Parathyroid adenoma (tissue), 2 donors: ENCODE results near the gene CRTAP.
A peak's percentile ranks its signal among the peaks of the same experiment; 100 is the strongest.

Experiments
- H2AFZ ChIP-seq: fragments of 300-600 bp; sonication (generic); one replicate; pipeline ENCODE4 v1.7.0; 2017; ENCODE audit warnings: antibody characterized with exemption, mild to moderate bottlenecking
- H3K27ac ChIP-seq: fragments of 300-600 bp; sonication (generic); one replicate; pipeline ENCODE4 v1.7.0; 2017
- H3K27me3 ChIP-seq: fragments of 300-600 bp; sonication (generic); one replicate; pipeline ENCODE4 v1.7.0; 2017; ENCODE audit warnings: low read length; ENCODE audit not compliant: control insufficient read depth, insufficient read depth
- H3K36me3 ChIP-seq: fragments of 300-600 bp; sonication (generic); one replicate; pipeline ENCODE4 v1.7.0; 2017; ENCODE audit warnings: low read length; ENCODE audit not compliant: control insufficient read depth, insufficient read depth
- H3K4me1 ChIP-seq: fragments of 300-600 bp; sonication (generic); one replicate; pipeline ENCODE4 v1.7.0; 2017; ENCODE audit warnings: control low read depth
- H3K4me2 ChIP-seq: fragments of 300-600 bp; sonication (generic); one replicate; pipeline ENCODE4 v1.7.0; 2017; ENCODE audit warnings: low read length
- H3K4me3 ChIP-seq: fragments of 300-600 bp; sonication (generic); one replicate; pipeline ENCODE4 v1.7.0; 2017; ENCODE audit warnings: low read depth, low read length
- H3K79me2 ChIP-seq: fragments of 300-600 bp; sonication (generic); one replicate; pipeline ENCODE4 v1.7.0; 2017; ENCODE audit warnings: control low read depth
- H3K9ac ChIP-seq: fragments of 300-600 bp; sonication (generic); one replicate; pipeline ENCODE4 v1.7.0; 2017; ENCODE audit warnings: mild to moderate bottlenecking
- H3K9me3 ChIP-seq: fragments of 300-600 bp; sonication (generic); one replicate; pipeline ENCODE4 v1.7.0; 2017; ENCODE audit warnings: low read length; ENCODE audit not compliant: control insufficient read depth
- TF ChIP-seq, protein P1 (sequence below): fragments of 300-600 bp; sonication (generic); IDR thresholded peaks from one replicate; pipeline ENCODE4 v1.7.0; 2017; ENCODE audit warnings: antibody characterized with exemption, mild to moderate bottlenecking
- donor health status: primary hyperparathyroidism.

CRTAP gene

DNA sequence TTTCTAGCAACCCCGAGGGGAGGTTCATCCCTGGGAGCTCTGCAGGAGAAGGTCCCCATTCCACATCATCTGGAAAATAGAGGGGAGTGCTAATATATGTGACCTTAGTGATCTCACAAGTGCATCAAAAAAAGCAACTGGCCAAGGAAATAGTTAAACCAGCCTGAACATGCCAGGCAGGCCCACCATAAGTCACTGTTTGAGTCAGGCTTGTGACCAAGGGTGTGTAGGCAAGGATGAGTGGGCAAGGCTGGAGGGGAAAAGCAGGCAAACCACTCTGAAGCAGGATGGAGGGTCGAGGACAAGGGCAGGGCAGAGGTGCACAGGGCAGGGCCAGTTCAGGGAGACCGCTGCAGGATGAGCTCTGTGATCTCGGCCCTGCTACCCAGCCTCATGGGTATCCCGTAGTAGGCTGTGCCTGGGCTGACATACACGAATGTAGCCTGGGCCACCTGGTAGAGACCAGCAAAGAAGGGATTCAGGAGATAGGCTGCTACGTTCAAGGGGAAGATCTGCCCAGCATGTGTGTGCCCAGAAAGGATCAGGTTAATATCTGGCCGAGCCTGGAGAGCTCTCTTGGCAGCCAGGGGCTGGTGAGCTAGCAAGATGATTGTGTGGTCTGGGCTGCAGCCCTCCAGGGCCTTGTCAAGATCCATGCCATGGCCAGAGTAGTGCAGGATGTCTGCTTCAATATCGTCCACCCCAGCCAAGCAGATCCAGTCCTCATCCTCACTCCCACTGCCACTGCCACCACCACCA, 21.1 kb upstream of the CRTAP start:
- Histone ChIP-seq H3K79me2 (peaks cover 8% of the 10 kb centered on the region), H3K4me1 (peaks cover 10% of the 10 kb centered on the region), H3K9ac (no peak overlapping the region), H3K27me3 (no peaks in the 10 kb centered on the region), H3K4me3 (no peak overlapping the region), H3K36me3 (no peaks in the 10 kb centered on the region), H3K9me3 (no peaks in the 10 kb centered on the region), H3K27ac (no peak overlapping the region), H2AFZ (no peak overlapping the region), H3K4me2 (peak overlapping the region; percentile 9)
- TF ChIP-seq, protein P1, sequence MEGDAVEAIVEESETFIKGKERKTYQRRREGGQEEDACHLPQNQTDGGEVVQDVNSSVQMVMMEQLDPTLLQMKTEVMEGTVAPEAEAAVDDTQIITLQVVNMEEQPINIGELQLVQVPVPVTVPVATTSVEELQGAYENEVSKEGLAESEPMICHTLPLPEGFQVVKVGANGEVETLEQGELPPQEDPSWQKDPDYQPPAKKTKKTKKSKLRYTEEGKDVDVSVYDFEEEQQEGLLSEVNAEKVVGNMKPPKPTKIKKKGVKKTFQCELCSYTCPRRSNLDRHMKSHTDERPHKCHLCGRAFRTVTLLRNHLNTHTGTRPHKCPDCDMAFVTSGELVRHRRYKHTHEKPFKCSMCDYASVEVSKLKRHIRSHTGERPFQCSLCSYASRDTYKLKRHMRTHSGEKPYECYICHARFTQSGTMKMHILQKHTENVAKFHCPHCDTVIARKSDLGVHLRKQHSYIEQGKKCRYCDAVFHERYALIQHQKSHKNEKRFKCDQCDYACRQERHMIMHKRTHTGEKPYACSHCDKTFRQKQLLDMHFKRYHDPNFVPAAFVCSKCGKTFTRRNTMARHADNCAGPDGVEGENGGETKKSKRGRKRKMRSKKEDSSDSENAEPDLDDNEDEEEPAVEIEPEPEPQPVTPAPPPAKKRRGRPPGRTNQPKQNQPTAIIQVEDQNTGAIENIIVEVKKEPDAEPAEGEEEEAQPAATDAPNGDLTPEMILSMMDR = no peak

- Histone ChIP-seq H3K27ac (no peak overlapping the region), H3K79me2 (peaks cover 8% of the 10 kb centered on the region), H3K9me3 (no peaks in the 10 kb centered on the region), H3K36me3 (no peaks in the 10 kb centered on the region), H3K4me2 (no peak overlapping the region), H3K9ac (no peak overlapping the region), H3K4me3 (no peak overlapping the region), H3K4me1 (peaks cover 10% of the 10 kb centered on the region), H3K27me3 (no peaks in the 10 kb centered on the region), H2AFZ (no peak overlapping the region)
- TF ChIP-seq, protein P1 = no peak
Observed at GRCh38 chr3:33093847-33094246, 20.0 kb upstream of the CRTAP start.

DNA sequence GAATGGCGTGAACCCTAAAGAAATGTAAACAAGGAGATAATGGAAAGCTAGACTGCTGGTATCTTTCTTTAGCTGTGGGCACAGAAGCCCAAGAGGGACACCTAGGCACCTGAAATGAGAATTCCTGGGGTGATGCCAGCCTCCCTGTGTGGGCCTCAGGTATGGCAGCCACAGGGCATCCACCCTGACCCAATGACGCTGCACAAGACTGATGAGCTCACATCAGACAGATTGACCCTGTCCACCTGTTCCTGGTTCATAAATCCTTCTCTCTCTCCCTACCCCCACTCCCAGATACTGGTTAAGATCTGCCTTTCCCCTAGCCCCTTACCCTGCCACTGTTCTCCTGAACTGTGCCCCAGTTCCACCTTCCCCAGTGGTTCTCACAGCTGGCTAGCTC, 18.4 kb upstream of the CRTAP start:
- Histone ChIP-seq H3K9me3 (no peaks in the 10 kb centered on the region), H3K27ac (peak overlapping the region; percentile 85), H2AFZ (no peak overlapping the region), H3K27me3 (no peaks in the 10 kb centered on the region), H3K9ac (no peak overlapping the region), H3K4me3 (peak overlapping the region; percentile 89), H3K4me2 (peak overlapping the region; percentile 94), H3K79me2 (peaks cover 6% of the 10 kb centered on the region), H3K36me3 (no peaks in the 10 kb centered on the region), H3K4me1 (peaks cover 10% of the 10 kb centered on the region)
- TF ChIP-seq, protein P1 = no peak

- Histone ChIP-seq H3K36me3 (no peaks in the 10 kb centered on the region), H3K4me3 (peak overlapping the region; percentile 89), H2AFZ (peak overlapping the region; percentile 96), H3K4me2 (peak overlapping the region; percentile 94), H3K9ac (no peak overlapping the region), H3K4me1 (peaks cover 10% of the 10 kb centered on the region), H3K79me2 (peaks cover 5% of the 10 kb centered on the region), H3K9me3 (no peaks in the 10 kb centered on the region), H3K27me3 (no peaks in the 10 kb centered on the region), H3K27ac (peak overlapping the region; percentile 85)
- TF ChIP-seq, protein P1 = no peak
Observed at GRCh38 chr3:33096093-33096868, 17.5 kb upstream of the CRTAP start.
